GM12865 (cell line): Measurements from ENCODE around the gene STK36.

ENCODE experiments used
- DNase-seq: peaks from one replicate; pipeline ENCODE4 v3.0.0; 2010; ENCODE audit warnings: low read depth
- H3K4me3 ChIP-seq: 2 replicates; pipeline ENCODE4 v1.5.1; 2011; ENCODE audit warnings: mild to moderate bottlenecking, low read depth, low read length, control low read depth
- CTCF ChIP-seq: IDR thresholded peaks from 2 replicates; pipeline ENCODE4 v1.5.1; 2011; ENCODE audit warnings: low read length, control low read depth, low read depth, inconsistent platforms; ENCODE audit not compliant: insufficient read depth; ENCODE audit errors: missing control alignments

Gene STK36

GRCh38 chr2:218662377-218662776 is 9.5 kb upstream of the STK36 start:
- H3K4me3 ChIP-seq: no peak overlapping the region
- TF ChIP-seq CTCF: no peak
- DNase-seq: no peak

- H3K4me3 ChIP-seq: no peak overlapping the region
- no peak for TF ChIP-seq CTCF
- DNase-seq: no peak
Observed at GRCh38 chr2:218662827-218663226, 9.1 kb upstream of the STK36 start.

- TF ChIP-seq CTCF: no peak
- DNase-seq: no peak
- H3K4me3 ChIP-seq: no peak overlapping the region
Observed at GRCh38 chr2:218663901-218664300, 8.0 kb upstream of the STK36 start.

DNA sequence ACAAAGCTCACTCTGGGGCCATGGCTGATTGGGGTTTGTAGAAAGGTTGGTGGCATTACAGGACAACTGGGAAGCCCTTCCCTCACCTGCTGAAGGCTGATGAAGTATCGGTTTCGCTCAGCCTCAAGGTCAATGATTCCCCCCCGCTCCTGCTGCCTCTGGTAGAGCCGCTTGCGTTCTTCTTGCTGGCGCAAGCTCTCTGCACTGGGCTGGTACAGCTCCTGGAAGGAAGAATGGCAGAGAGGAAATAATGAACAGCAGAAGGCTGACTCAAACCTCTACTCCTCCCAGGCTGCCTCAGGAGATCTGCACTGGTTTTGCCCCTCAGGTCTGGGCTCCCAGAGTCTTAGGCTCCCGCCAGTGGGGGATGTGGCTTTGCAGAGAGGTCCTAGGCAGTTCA is 7.2 kb upstream of the STK36 start:
- H3K4me3 ChIP-seq: no peak overlapping the region
- DNase-seq: no peak
- no peak for TF ChIP-seq CTCF

- DNase-seq: no peak
- TF ChIP-seq CTCF: no peak
- peak overlapping the region; percentile 91 for H3K4me3 ChIP-seq
Observed at GRCh38 chr2:218671097-218671653, 711 bp upstream of the STK36 start.

- no peak for TF ChIP-seq CTCF
- H3K4me3 ChIP-seq: no peak overlapping the region
- no peak for DNase-seq
Observed at GRCh38 chr2:218679119-218679518, 7.2 kb downstream of the STK36 start.

- TF ChIP-seq CTCF: no peak
- H3K4me3 ChIP-seq: no peak overlapping the region
- DNase-seq: no peak
Observed at GRCh38 chr2:218680061-218680460, 8.2 kb downstream of the STK36 start.
